ENCODE measurements around the gene H19.

H19 gene

GRCh38 chr11:2002042-2002776 is 4.6 kb upstream of the H19 start:
- no peaks in the 10 kb centered on the region for H3K9me3 ChIP-seq (ENCODE audit: control insufficient read depth, low read depth, low read length)
- no peaks in the 10 kb centered on the region for H3K4me1 ChIP-seq (ENCODE audit: control insufficient read depth, low read depth, low read length)
- H3K27me3 ChIP-seq (ENCODE audit: control insufficient read depth, insufficient read depth, low read length) = no peaks in the 10 kb centered on the region
- H3K9ac ChIP-seq (ENCODE audit: low read length) = no peak overlapping the region
- H3K36me3 ChIP-seq (ENCODE audit: control insufficient read depth, low read depth, low read length) = no peaks in the 10 kb centered on the region
- no peak overlapping the region for H3K27ac ChIP-seq (ENCODE audit: low read length)
- H3K4me3 ChIP-seq (ENCODE audit: low read length) = no peak overlapping the region

- Histone ChIP-seq H3K9ac (ENCODE audit: low read length) (no peak overlapping the region), H3K9me3 (ENCODE audit: control insufficient read depth, low read depth, low read length) (no peaks in the 10 kb centered on the region), H3K36me3 (ENCODE audit: control insufficient read depth, low read depth, low read length) (no peaks in the 10 kb centered on the region), H3K27ac (ENCODE audit: low read length) (no peak overlapping the region), H3K27me3 (ENCODE audit: control insufficient read depth, insufficient read depth, low read length) (no peaks in the 10 kb centered on the region), H3K4me1 (ENCODE audit: control insufficient read depth, low read depth, low read length) (no peaks in the 10 kb centered on the region), H3K4me3 (ENCODE audit: low read length) (no peak overlapping the region)
These were observed 1.2 kb upstream of the H19 start for GRCh38 chr11:1998861-1999260.

- H3K9ac ChIP-seq (ENCODE audit: low read length) = no peak overlapping the region
- no peak overlapping the region for H3K27ac ChIP-seq (ENCODE audit: low read length)
- H3K4me1 ChIP-seq (ENCODE audit: control insufficient read depth, low read depth, low read length) = no peaks in the 10 kb centered on the region
- H3K36me3 ChIP-seq (ENCODE audit: control insufficient read depth, low read depth, low read length) = no peaks in the 10 kb centered on the region
- no peaks in the 10 kb centered on the region for H3K27me3 ChIP-seq (ENCODE audit: control insufficient read depth, insufficient read depth, low read length)
- H3K4me3 ChIP-seq (ENCODE audit: low read length) = no peak overlapping the region
- H3K9me3 ChIP-seq (ENCODE audit: control insufficient read depth, low read depth, low read length) = no peaks in the 10 kb centered on the region
These were observed 648 bp upstream of the H19 start for GRCh38 chr11:1998290-1998689.

- H3K9ac ChIP-seq (ENCODE audit: low read length) = no peak overlapping the region
- no peaks in the 10 kb centered on the region for H3K36me3 ChIP-seq (ENCODE audit: control insufficient read depth, low read depth, low read length)
- no peak overlapping the region for H3K27ac ChIP-seq (ENCODE audit: low read length)
- H3K4me3 ChIP-seq (ENCODE audit: low read length) = no peak overlapping the region
- no peaks in the 10 kb centered on the region for H3K9me3 ChIP-seq (ENCODE audit: control insufficient read depth, low read depth, low read length)
- H3K4me1 ChIP-seq (ENCODE audit: control insufficient read depth, low read depth, low read length) = no peaks in the 10 kb centered on the region
- H3K27me3 ChIP-seq (ENCODE audit: control insufficient read depth, insufficient read depth, low read length) = no peaks in the 10 kb centered on the region
These were observed 3.5 kb downstream of the H19 start for GRCh38 chr11:1994121-1994520.

GRCh38 chr11:1992111-1992510 is 5.5 kb downstream of the H19 start:
- no peaks in the 10 kb centered on the region for H3K9me3 ChIP-seq (ENCODE audit: control insufficient read depth, low read depth, low read length)
- H3K4me1 ChIP-seq (ENCODE audit: control insufficient read depth, low read depth, low read length) = no peaks in the 10 kb centered on the region
- H3K27ac ChIP-seq (ENCODE audit: low read length) = no peak overlapping the region
- no peaks in the 10 kb centered on the region for H3K36me3 ChIP-seq (ENCODE audit: control insufficient read depth, low read depth, low read length)
- no peak overlapping the region for H3K4me3 ChIP-seq (ENCODE audit: low read length)
- H3K27me3 ChIP-seq (ENCODE audit: control insufficient read depth, insufficient read depth, low read length) = no peaks in the 10 kb centered on the region
- H3K9ac ChIP-seq (ENCODE audit: low read length) = no peak overlapping the region

GRCh38 chr11:1990872-1991578 is 6.6 kb downstream of the H19 start:
- H3K9me3 ChIP-seq (ENCODE audit: control insufficient read depth, low read depth, low read length) = no peaks in the 10 kb centered on the region
- no peak overlapping the region for H3K4me3 ChIP-seq (ENCODE audit: low read length)
- H3K9ac ChIP-seq (ENCODE audit: low read length) = no peak overlapping the region
- no peak overlapping the region for H3K27ac ChIP-seq (ENCODE audit: low read length)
- H3K27me3 ChIP-seq (ENCODE audit: control insufficient read depth, insufficient read depth, low read length) = no peaks in the 10 kb centered on the region
- H3K36me3 ChIP-seq (ENCODE audit: control insufficient read depth, low read depth, low read length) = no peaks in the 10 kb centered on the region
- no peaks in the 10 kb centered on the region for H3K4me1 ChIP-seq (ENCODE audit: control insufficient read depth, low read depth, low read length)

GRCh38 chr11:1989953-1990352 is 7.7 kb downstream of the H19 start:
- H3K9me3 ChIP-seq (ENCODE audit: control insufficient read depth, low read depth, low read length) = no peaks in the 10 kb centered on the region
- no peak overlapping the region for H3K4me3 ChIP-seq (ENCODE audit: low read length)
- no peak overlapping the region for H3K9ac ChIP-seq (ENCODE audit: low read length)
- no peaks in the 10 kb centered on the region for H3K27me3 ChIP-seq (ENCODE audit: control insufficient read depth, insufficient read depth, low read length)
- no peaks in the 10 kb centered on the region for H3K4me1 ChIP-seq (ENCODE audit: control insufficient read depth, low read depth, low read length)
- no peaks in the 10 kb centered on the region for H3K36me3 ChIP-seq (ENCODE audit: control insufficient read depth, low read depth, low read length)
- no peak overlapping the region for H3K27ac ChIP-seq (ENCODE audit: low read length)

GRCh38 chr11:1988667-1989317 is 8.8 kb downstream of the H19 start:
- no peak overlapping the region for H3K27ac ChIP-seq (ENCODE audit: low read length)
- H3K9me3 ChIP-seq (ENCODE audit: control insufficient read depth, low read depth, low read length) = no peaks in the 10 kb centered on the region
- H3K36me3 ChIP-seq (ENCODE audit: control insufficient read depth, low read depth, low read length) = no peaks in the 10 kb centered on the region
- no peaks in the 10 kb centered on the region for H3K4me1 ChIP-seq (ENCODE audit: control insufficient read depth, low read depth, low read length)
- no peaks in the 10 kb centered on the region for H3K27me3 ChIP-seq (ENCODE audit: control insufficient read depth, insufficient read depth, low read length)
- H3K9ac ChIP-seq (ENCODE audit: low read length) = no peak overlapping the region
- H3K4me3 ChIP-seq (ENCODE audit: low read length) = no peak overlapping the region

- Histone ChIP-seq H3K36me3 (ENCODE audit: control insufficient read depth, low read depth, low read length) (no peaks in the 10 kb centered on the region), H3K4me1 (ENCODE audit: control insufficient read depth, low read depth, low read length) (no peaks in the 10 kb centered on the region), H3K9me3 (ENCODE audit: control insufficient read depth, low read depth, low read length) (no peaks in the 10 kb centered on the region), H3K27me3 (ENCODE audit: control insufficient read depth, insufficient read depth, low read length) (no peaks in the 10 kb centered on the region), H3K27ac (ENCODE audit: low read length) (no peak overlapping the region), H3K9ac (ENCODE audit: low read length) (no peak overlapping the region), H3K4me3 (ENCODE audit: low read length) (no peak overlapping the region)
These were observed 9.5 kb downstream of the H19 start for GRCh38 chr11:1988174-1988573.

- Histone ChIP-seq H3K27me3 (ENCODE audit: control insufficient read depth, insufficient read depth, low read length) (no peaks in the 10 kb centered on the region), H3K4me1 (ENCODE audit: control insufficient read depth, low read depth, low read length) (no peaks in the 10 kb centered on the region), H3K9ac (ENCODE audit: low read length) (no peak overlapping the region), H3K9me3 (ENCODE audit: control insufficient read depth, low read depth, low read length) (no peaks in the 10 kb centered on the region), H3K36me3 (ENCODE audit: control insufficient read depth, low read depth, low read length) (no peaks in the 10 kb centered on the region), H3K4me3 (ENCODE audit: low read length) (no peak overlapping the region), H3K27ac (ENCODE audit: low read length) (no peak overlapping the region)
These were observed 10.6 kb downstream of the H19 start for GRCh38 chr11:1987024-1987423.

- Histone ChIP-seq H3K36me3 (ENCODE audit: control insufficient read depth, low read depth, low read length) (no peaks in the 10 kb centered on the region), H3K9me3 (ENCODE audit: control insufficient read depth, low read depth, low read length) (no peaks in the 10 kb centered on the region), H3K9ac (ENCODE audit: low read length) (no peak overlapping the region), H3K4me3 (ENCODE audit: low read length) (no peak overlapping the region), H3K4me1 (ENCODE audit: control insufficient read depth, low read depth, low read length) (no peaks in the 10 kb centered on the region), H3K27me3 (ENCODE audit: control insufficient read depth, insufficient read depth, low read length) (no peaks in the 10 kb centered on the region), H3K27ac (ENCODE audit: low read length) (no peak overlapping the region)
These were observed 14.1 kb downstream of the H19 start for GRCh38 chr11:1983601-1983961.
